Central memory CD8-positive, alpha-beta T cell (primary cell): Measurements from ENCODE around the gene ST8SIA1.

Experiments
- ATAC-seq: fragments of 150-1000 bp; cut with Tn5 transposase; replicated peaks from 2 replicates; pipeline ENCODE4 v1.10.0; 2022; ENCODE audit warnings: mild to moderate bottlenecking, moderate FRiP score, moderate number of reproducible peaks; ENCODE audit not compliant: poor library complexity, severe bottlenecking; ENCODE audit errors: extremely low read depth
- DNase-seq, 2 donors: peaks; one replicate each; pipeline ENCODE4 v3.0.0; 2021; ENCODE audit warnings: low spot score in 2 of 2
- H3K27ac Mint-ChIP-seq: one replicate; pipeline ENCODE4 v1.8.0; 2022; ENCODE audit warnings: low read depth, mild to moderate bottlenecking, moderate library complexity, mixed read lengths
- H3K27me3 Mint-ChIP-seq: one replicate; pipeline ENCODE4 v1.8.0; 2022; ENCODE audit warnings: mixed read lengths
- H3K36me3 Mint-ChIP-seq: one replicate; pipeline ENCODE4 v1.8.0; 2022; ENCODE audit warnings: mild to moderate bottlenecking, moderate library complexity, mixed read lengths; ENCODE audit not compliant: insufficient read depth
- H3K4me1 Mint-ChIP-seq: one replicate; pipeline ENCODE4 v1.8.0; 2022; ENCODE audit warnings: mixed read lengths
- H3K4me3 Mint-ChIP-seq: one replicate; pipeline ENCODE4 v1.8.0; 2022; ENCODE audit warnings: mild to moderate bottlenecking, moderate library complexity, mixed read lengths
- H3K9me3 Mint-ChIP-seq: one replicate; pipeline ENCODE4 v1.8.0; 2022; ENCODE audit warnings: mixed read lengths

ST8SIA1 gene

DNA sequence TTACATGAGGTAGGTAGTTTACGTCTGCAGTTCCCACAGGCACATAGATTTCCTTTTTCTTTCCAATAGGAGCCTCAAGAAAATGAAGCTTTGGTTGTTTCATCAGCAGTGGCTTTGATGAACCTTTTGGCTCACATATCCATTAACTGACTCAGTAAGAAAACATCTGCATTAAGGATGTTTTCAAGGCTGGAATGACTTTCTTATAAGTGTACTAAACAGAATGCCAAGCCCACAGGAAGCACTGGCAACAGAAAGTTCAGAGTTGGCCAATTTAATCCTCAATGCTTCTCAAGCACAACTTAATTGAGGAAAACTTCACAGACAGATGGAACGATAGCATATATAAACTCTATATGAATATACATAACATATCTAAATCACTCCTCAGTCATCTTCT is 63.5 kb downstream of the ST8SIA1 start:
- ATAC-seq (no peak), DNase-seq (no peak)
- H3K27me3 Mint-ChIP-seq = no peaks in the 10 kb centered on the region
- no peaks in the 10 kb centered on the region for H3K9me3 Mint-ChIP-seq
- no peak overlapping the region for H3K27ac Mint-ChIP-seq
- peaks cover 16% of the 10 kb centered on the region for H3K4me1 Mint-ChIP-seq
- peaks cover 5% of the 10 kb centered on the region for H3K36me3 Mint-ChIP-seq
- no peak overlapping the region for H3K4me3 Mint-ChIP-seq

GRCh38 chr12:22268973-22269372 is 65.5 kb downstream of the ST8SIA1 start:
- Mint-ChIP-seq H3K4me3 (no peak overlapping the region), H3K27ac (no peak overlapping the region), H3K9me3 (no peaks in the 10 kb centered on the region), H3K4me1 (peaks cover 23% of the 10 kb centered on the region), H3K36me3 (peaks cover 5% of the 10 kb centered on the region), H3K27me3 (no peaks in the 10 kb centered on the region)
- ATAC-seq (no peak), DNase-seq (no peak)

DNA sequence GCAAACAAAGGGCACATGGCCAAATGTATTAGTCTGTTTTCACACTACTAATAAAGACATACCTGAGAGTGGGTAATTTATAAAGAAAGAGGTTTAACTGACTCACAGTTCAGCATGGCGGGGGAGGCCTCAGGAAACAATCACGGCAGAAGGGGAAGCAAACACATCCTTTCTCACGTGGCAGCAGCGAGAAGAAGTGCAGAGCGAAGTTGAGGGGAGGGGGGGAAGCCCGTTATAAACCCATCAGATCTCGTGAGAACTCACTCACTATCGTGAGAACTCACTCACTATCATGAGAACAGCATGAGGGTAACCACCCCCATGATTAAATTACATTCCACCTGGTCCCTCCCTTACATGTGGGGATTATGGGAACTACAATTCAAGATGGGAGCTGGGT is 66.1 kb downstream of the ST8SIA1 start:
- H3K9me3 Mint-ChIP-seq = no peaks in the 10 kb centered on the region
- DNase-seq (no peak), ATAC-seq (no peak)
- H3K36me3 Mint-ChIP-seq = peaks cover 5% of the 10 kb centered on the region
- H3K27ac Mint-ChIP-seq = peak overlapping the region; percentile 14
- H3K4me1 Mint-ChIP-seq = peaks cover 23% of the 10 kb centered on the region
- no peaks in the 10 kb centered on the region for H3K27me3 Mint-ChIP-seq
- H3K4me3 Mint-ChIP-seq = no peak overlapping the region

GRCh38 chr12:22266101-22266500 is 68.4 kb downstream of the ST8SIA1 start:
- H3K27ac Mint-ChIP-seq = no peak overlapping the region
- ATAC-seq = no peak
- H3K36me3 Mint-ChIP-seq = peaks cover 2% of the 10 kb centered on the region
- H3K4me3 Mint-ChIP-seq = no peak overlapping the region
- H3K9me3 Mint-ChIP-seq = no peaks in the 10 kb centered on the region
- no peaks in the 10 kb centered on the region for H3K27me3 Mint-ChIP-seq
- peaks cover 23% of the 10 kb centered on the region for H3K4me1 Mint-ChIP-seq
- DNase-seq = no peak

- no peaks in the 10 kb centered on the region for H3K27me3 Mint-ChIP-seq
- ATAC-seq = no peak
Observed at GRCh38 chr12:22264380-22264779, 70.1 kb downstream of the ST8SIA1 start.

GRCh38 chr12:22262309-22262708 is 72.2 kb downstream of the ST8SIA1 start:
- Mint-ChIP-seq H3K4me1 (peaks cover 9% of the 10 kb centered on the region), H3K27ac (no peak overlapping the region), H3K36me3 (no peaks in the 10 kb centered on the region), H3K27me3 (no peaks in the 10 kb centered on the region), H3K4me3 (no peak overlapping the region), H3K9me3 (no peaks in the 10 kb centered on the region)
- DNase-seq (no peak), ATAC-seq (no peak)

More at GRCh38 chr12:22264380-22264779, 70.1 kb downstream of the ST8SIA1 start:
- no peak overlapping the region for H3K4me3 Mint-ChIP-seq
- no peak for DNase-seq
- no peaks in the 10 kb centered on the region for H3K9me3 Mint-ChIP-seq
- H3K36me3 Mint-ChIP-seq = peaks cover 2% of the 10 kb centered on the region
- H3K4me1 Mint-ChIP-seq = peaks cover 23% of the 10 kb centered on the region
- no peak overlapping the region for H3K27ac Mint-ChIP-seq

DNA sequence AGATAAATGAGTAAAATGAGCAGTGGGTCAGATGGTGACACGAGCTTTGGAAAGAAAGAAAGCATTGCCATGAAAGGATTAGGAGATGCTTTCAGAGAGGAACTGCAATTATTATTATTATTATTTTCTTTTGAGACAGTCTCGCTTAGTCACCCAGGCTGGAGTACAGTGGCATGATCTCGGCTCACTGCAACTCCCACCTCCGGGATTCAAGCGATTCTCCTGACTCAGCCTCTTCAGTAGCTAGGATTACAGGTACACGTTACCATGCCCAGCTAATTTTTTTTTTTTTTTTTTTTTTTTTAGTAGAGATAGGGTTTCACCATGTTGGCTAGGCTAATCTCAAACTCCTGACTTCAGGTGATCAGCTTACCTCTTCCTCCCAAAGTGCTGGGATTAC is 77.4 kb downstream of the ST8SIA1 start:
- Mint-ChIP-seq H3K27ac (no peak overlapping the region), H3K27me3 (no peaks in the 10 kb centered on the region), H3K36me3 (no peaks in the 10 kb centered on the region), H3K4me1 (peaks cover 5% of the 10 kb centered on the region), H3K9me3 (no peaks in the 10 kb centered on the region), H3K4me3 (no peak overlapping the region)
- DNase-seq = no peak
- ATAC-seq = no peak

DNA sequence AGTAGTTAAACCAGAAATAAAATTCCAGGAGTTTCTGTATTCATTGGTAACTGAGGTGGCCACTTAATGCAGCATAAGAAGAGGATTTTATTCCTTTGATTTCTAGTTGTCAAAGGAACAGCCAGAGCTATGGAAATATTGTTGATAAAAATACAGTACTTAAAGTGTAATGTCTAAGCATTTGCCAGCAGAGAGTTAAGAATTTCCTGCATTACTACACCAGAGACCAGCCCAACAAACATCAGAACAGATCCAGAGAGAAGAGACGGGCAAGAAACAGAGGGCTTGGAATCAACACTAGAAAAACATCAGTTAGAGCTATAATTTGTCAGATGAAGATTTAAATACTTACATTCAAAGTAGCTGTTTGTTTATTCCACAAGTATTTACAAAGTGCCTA is 77.9 kb downstream of the ST8SIA1 start:
- H3K36me3 Mint-ChIP-seq = no peaks in the 10 kb centered on the region
- no peaks in the 10 kb centered on the region for H3K9me3 Mint-ChIP-seq
- no peaks in the 10 kb centered on the region for H3K27me3 Mint-ChIP-seq
- no peak overlapping the region for H3K27ac Mint-ChIP-seq
- ATAC-seq (no peak), DNase-seq (no peak)
- no peak overlapping the region for H3K4me3 Mint-ChIP-seq
- H3K4me1 Mint-ChIP-seq = peaks cover 5% of the 10 kb centered on the region

- Mint-ChIP-seq H3K36me3 (no peaks in the 10 kb centered on the region), H3K27ac (no peak overlapping the region), H3K4me3 (no peak overlapping the region), H3K27me3 (no peaks in the 10 kb centered on the region), H3K9me3 (no peaks in the 10 kb centered on the region), H3K4me1 (peaks cover 5% of the 10 kb centered on the region)
- ATAC-seq = no peak
- DNase-seq = no peak
Observed at GRCh38 chr12:22256041-22256441, 78.5 kb downstream of the ST8SIA1 start.

- DNase-seq (no peak), ATAC-seq (no peak)
- Mint-ChIP-seq H3K4me1 (peaks cover 5% of the 10 kb centered on the region), H3K27ac (no peak overlapping the region), H3K27me3 (no peaks in the 10 kb centered on the region), H3K4me3 (no peak overlapping the region), H3K9me3 (no peaks in the 10 kb centered on the region), H3K36me3 (no peaks in the 10 kb centered on the region)
Observed at GRCh38 chr12:22255097-22255496, 79.4 kb downstream of the ST8SIA1 start.

DNA sequence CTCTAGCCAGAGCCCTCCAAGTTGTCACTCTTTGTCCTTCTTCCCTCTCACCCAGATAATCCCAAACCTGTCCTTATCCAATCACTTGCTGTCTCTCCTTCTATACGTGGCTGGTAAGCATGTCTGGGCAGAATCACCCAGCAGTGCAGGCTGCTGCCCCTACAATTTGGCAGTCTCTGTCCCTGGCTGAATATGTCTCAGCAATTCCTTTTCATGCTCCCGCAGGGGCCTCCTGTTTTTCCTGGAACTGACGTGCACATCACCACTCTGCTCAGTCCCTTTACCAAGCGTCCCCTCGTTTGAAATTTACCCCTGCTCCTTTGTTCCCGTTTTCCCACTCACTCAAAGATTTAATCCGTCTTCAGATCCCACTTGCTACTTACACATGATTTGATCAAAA is 80.0 kb downstream of the ST8SIA1 start:
- no peaks in the 10 kb centered on the region for H3K9me3 Mint-ChIP-seq
- DNase-seq (no peak), ATAC-seq (no peak)
- H3K27ac Mint-ChIP-seq = no peak overlapping the region
- H3K27me3 Mint-ChIP-seq = no peaks in the 10 kb centered on the region
- H3K36me3 Mint-ChIP-seq = no peaks in the 10 kb centered on the region
- no peak overlapping the region for H3K4me3 Mint-ChIP-seq
- peaks cover 5% of the 10 kb centered on the region for H3K4me1 Mint-ChIP-seq

DNA sequence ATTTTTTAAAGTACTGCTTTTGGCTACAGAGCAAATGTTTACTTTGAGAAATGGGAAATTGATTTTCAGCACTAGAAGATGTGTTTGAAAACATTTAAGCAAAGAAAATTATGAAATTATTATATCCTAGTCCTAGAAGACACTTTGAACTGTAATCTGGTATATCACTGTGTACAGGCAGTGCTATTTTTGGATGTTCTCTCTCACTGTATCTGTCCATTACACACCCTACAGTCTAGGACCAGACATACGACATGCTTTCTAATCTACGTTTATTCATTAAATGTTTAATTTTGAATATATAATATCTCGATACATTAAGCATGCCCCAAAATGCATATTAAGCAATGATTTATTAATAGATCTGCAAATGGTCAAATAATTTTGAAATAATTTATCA is 82.5 kb downstream of the ST8SIA1 start:
- no peak overlapping the region for H3K27ac Mint-ChIP-seq
- DNase-seq (no peak), ATAC-seq (no peak)
- no peaks in the 10 kb centered on the region for H3K9me3 Mint-ChIP-seq
- H3K4me3 Mint-ChIP-seq = no peak overlapping the region
- H3K4me1 Mint-ChIP-seq = peaks cover 5% of the 10 kb centered on the region
- no peaks in the 10 kb centered on the region for H3K36me3 Mint-ChIP-seq
- H3K27me3 Mint-ChIP-seq = no peaks in the 10 kb centered on the region

- Mint-ChIP-seq H3K27me3 (no peaks in the 10 kb centered on the region), H3K36me3 (peaks cover 3% of the 10 kb centered on the region), H3K27ac (no peak overlapping the region), H3K4me3 (no peak overlapping the region), H3K4me1 (no peaks in the 10 kb centered on the region), H3K9me3 (no peaks in the 10 kb centered on the region)
- no peak for ATAC-seq
- DNase-seq = no peak
Observed at GRCh38 chr12:22250762-22251161, 83.7 kb downstream of the ST8SIA1 start.

GRCh38 chr12:22248571-22249115 is 85.9 kb downstream of the ST8SIA1 start:
- ATAC-seq = no peak
- Mint-ChIP-seq H3K4me3 (no peak overlapping the region), H3K4me1 (no peaks in the 10 kb centered on the region), H3K9me3 (no peaks in the 10 kb centered on the region), H3K27ac (no peak overlapping the region), H3K27me3 (no peaks in the 10 kb centered on the region), H3K36me3 (peaks cover 5% of the 10 kb centered on the region)
- no peak for DNase-seq
